CD14-positive monocyte (primary cell): ENCODE measurements around the gene CYP17A1. TPM values are rescaled to one million over a fixed set of nuclear protein-coding genes. Genes with fewer than 3 reads are reported as not detected.

Experiments
- DNase-seq, 3 donors: peaks; one replicate each; pipeline ENCODE4 v3.0.0-alpha.2; 2011 to 2022
- H2AFZ ChIP-seq: 2 replicates; pipeline ENCODE4 v1.6.0; 2012; ENCODE audit warnings: mild to moderate bottlenecking, low read depth, low read length, inconsistent platforms; ENCODE audit not compliant: insufficient read depth, poor library complexity, severe bottlenecking
- H3K27ac ChIP-seq, 2 donors: 1 replicate in 1 of 2; 2 replicates in 1 of 2; pipeline ENCODE4 v1.5.1; 2012 to 2013; ENCODE audit warnings: low read length in 2 of 2, control low read depth in 1 of 2, inconsistent platforms in 1 of 2, low read depth in 1 of 2, mild to moderate bottlenecking in 1 of 2
- H3K27me3 ChIP-seq, 2 donors: one replicate each; pipeline versions ENCODE4 v1.6.0 to v1.6.1; 2011 to 2013; ENCODE audit warnings: low read length in 2 of 2; ENCODE audit not compliant: control insufficient read depth in 2 of 2, insufficient read depth in 2 of 2
- H3K36me3 ChIP-seq, 2 donors: replicated peaks in 1 of 2; 1 replicate in 1 of 2; 2 replicates in 1 of 2; pipeline versions ENCODE4 v1.5.1 to v1.6.1; 2012 to 2013; ENCODE audit warnings: low read length in 2 of 2, control low read depth in 1 of 2, inconsistent platforms in 1 of 2, mild to moderate bottlenecking in 1 of 2; ENCODE audit not compliant: insufficient read depth in 2 of 2, control insufficient read depth in 1 of 2
- H3K4me1 ChIP-seq, 2 donors: 1 replicate in 1 of 2; 2 replicates in 1 of 2; pipeline versions ENCODE4 v1.5.1 to v1.6.1; 2012 to 2013; ENCODE audit warnings: low read length in 2 of 2, control low read depth in 1 of 2, inconsistent platforms in 1 of 2, mild to moderate bottlenecking in 1 of 2, moderate library complexity in 1 of 2; ENCODE audit not compliant: insufficient read depth in 2 of 2, control insufficient read depth in 1 of 2
- H3K4me2 ChIP-seq: replicated peaks from 2 replicates; pipeline ENCODE3; 2012; ENCODE audit warnings: low read length, moderate library complexity, mild to moderate bottlenecking; ENCODE audit not compliant: poor library complexity, severe bottlenecking; ENCODE audit errors: extremely low read depth
- H3K4me3 ChIP-seq, 3 experiments: fragments of 200-600 bp in 1 of 3; sonication (generic) in 1 of 3; replicated peaks in 1 of 3; 1 replicate in 2 of 3; 2 replicates in 1 of 3; pipeline ENCODE4 v1.5.1; 2011 to 2013; ENCODE audit warnings: low read length in 3 of 3, mild to moderate bottlenecking in 3 of 3, control low read depth in 2 of 3, low read depth in 2 of 3, inconsistent platforms in 1 of 3, moderate library complexity in 1 of 3
- H3K79me2 ChIP-seq: 2 replicates; pipeline ENCODE4 v1.6.0; 2012; ENCODE audit warnings: mild to moderate bottlenecking, control low read depth, inconsistent platforms, low read length, moderate library complexity; ENCODE audit not compliant: insufficient read depth
- H3K9ac ChIP-seq: 2 replicates; pipeline ENCODE4 v1.6.0; 2017; ENCODE audit warnings: low read length, mild to moderate bottlenecking; ENCODE audit not compliant: insufficient read depth, poor library complexity, severe bottlenecking
- H3K9me3 ChIP-seq, 2 donors: replicated peaks in 1 of 2; 1 replicate in 1 of 2; 2 replicates in 1 of 2; pipeline versions ENCODE4 v1.5.1 to v1.6.1; 2012 to 2013; ENCODE audit warnings: low read length in 2 of 2, control low read depth in 1 of 2; ENCODE audit not compliant: control insufficient read depth in 1 of 2, insufficient read depth in 1 of 2
- H4K20me1 ChIP-seq: 2 replicates; pipeline ENCODE4 v1.6.0; 2012; ENCODE audit warnings: mild to moderate bottlenecking, low read length, control low read depth, moderate library complexity; ENCODE audit not compliant: insufficient read depth
- H3K27ac Mint-ChIP-seq, 7 donors: one replicate each; pipeline ENCODE4 v1.8.0; 2020; ENCODE audit warnings: mild to moderate bottlenecking in 7 of 7, mixed read lengths in 7 of 7, moderate library complexity in 6 of 7, inconsistent platforms in 2 of 7
- H3K27me3 Mint-ChIP-seq, 3 donors: one replicate each; pipeline ENCODE4 v1.8.0; 2021 to 2022; ENCODE audit warnings: low read depth in 3 of 3, mild to moderate bottlenecking in 3 of 3, mixed read lengths in 3 of 3, moderate library complexity in 3 of 3, inconsistent platforms in 1 of 3
- H3K36me3 Mint-ChIP-seq, 2 donors: one replicate each; pipeline ENCODE4 v1.8.0; 2020; ENCODE audit warnings: mixed read lengths in 2 of 2, inconsistent platforms in 1 of 2, mild to moderate bottlenecking in 1 of 2
- H3K4me1 Mint-ChIP-seq: one replicate; pipeline ENCODE4 v1.8.0; 2020; ENCODE audit warnings: mild to moderate bottlenecking, mixed read lengths
- H3K4me3 Mint-ChIP-seq, 2 donors: one replicate each; pipeline ENCODE4 v1.8.0; 2020; ENCODE audit warnings: mild to moderate bottlenecking in 2 of 2, mixed read lengths in 2 of 2, moderate library complexity in 1 of 2
- H3K9me3 Mint-ChIP-seq, 7 donors: one replicate each; pipeline ENCODE4 v1.8.0; 2020 to 2022; ENCODE audit warnings: mixed read lengths in 7 of 7, mild to moderate bottlenecking in 6 of 7, moderate library complexity in 6 of 7, inconsistent platforms in 2 of 7
- CTCF ChIP-seq: fragments of 200-600 bp; IDR thresholded peaks from one replicate; pipeline ENCODE4 v1.8.0; 2022; ENCODE audit warnings: antibody characterized with exemption, mild to moderate bottlenecking
- WGBS: methylation state at CpG from one replicate; pipeline ENCODE4 v1.1.5; 2013; ENCODE audit warnings: missing lambda C conversion rate; ENCODE audit not compliant: insufficient coverage; 5-methylcytosine and 5-hydroxymethylcytosine counted together
- intact Hi-C, 2 donors: fragments of 100-400 bp; cut with micrococcal nuclease; formaldehyde crosslinking; loops; one replicate each; pipeline versions ENCODE4 v1.15.0 to v1.15.1; 2023
- polyA plus RNA-seq, 3 donors: library from polyadenylated mRNA; depleted of rRNA in 1 of 3; unstranded in 2 of 3; stranded (reverse) in 1 of 3; fragments of 300-500 nt in 2 of 3; fragments of >200 nt in 1 of 3; fragmentation: Illumina TruSeq in 2 of 3; gene quantifications; 1 replicate in 2 of 3; 2 replicates in 1 of 3; pipeline ENCODE4 v1.2.3, GENCODE V29; 2012 to 2021

CYP17A1 gene
- polyA plus RNA-seq, 3 donors = 0.04 TPM; not detected in 2

- Histone ChIP-seq H3K4me2 (no peak overlapping the region), H3K4me3 (no peak overlapping the region), H3K9ac (no peak overlapping the region), H3K36me3 (peaks cover 39 to 59% of the 10 kb centered on the region in 2 donors), H4K20me1 (no peaks in the 10 kb centered on the region), H3K4me1 (peaks cover 43 to 47% of the 10 kb centered on the region in 2 donors), H2AFZ (no peak overlapping the region), H3K79me2 (peaks cover 39% of the 10 kb centered on the region), H3K27me3 (no peaks in the 10 kb centered on the region), H3K27ac (peak overlapping the region in 1 of 2 donors; percentile 47), H3K9me3 (no peaks in the 10 kb centered on the region)
- Mint-ChIP-seq H3K9me3 (peaks cover 0 to 2% (median 0%) of the 10 kb centered on the region in 7 donors), H3K27ac (peak overlapping the region in 6 of 7 donors; percentile 13 to 90 (median 77)), H3K4me1 (peaks cover 54% of the 10 kb centered on the region), H3K4me3 (no peak overlapping the region), H3K27me3 (no peaks in the 10 kb centered on the region), H3K36me3 (peaks cover 60 to 74% of the 10 kb centered on the region in 2 donors)
- 100% methylated on average over 3 of the region's 10 CpGs for WGBS
- TF ChIP-seq CTCF = no peak
- intact Hi-C loops = loop anchor here in 1 of 2 donors (10.0 kb wide), 1 partner anchor 46 kb away; no protein-coding TSS in a partner anchor
- DNase-seq = no peak
These were observed 36.4 kb downstream of the CYP17A1 start for GRCh38 chr10:102800611-102801335.

GRCh38 chr10:102799691-102800471 is 37.3 kb downstream of the CYP17A1 start:
- no peak for TF ChIP-seq CTCF
- no peaks in the 10 kb centered on the region for H3K27me3 ChIP-seq
- no peak for DNase-seq
- Mint-ChIP-seq H3K4me1 (peaks cover 62% of the 10 kb centered on the region), H3K4me3 (no peak overlapping the region), H3K27ac (peak overlapping the region; percentile 19 to 78 (median 57)), H3K36me3 (peaks cover 55 to 67% of the 10 kb centered on the region in 2 donors), H3K27me3 (no peaks in the 10 kb centered on the region), H3K9me3 (peaks cover 0 to 2% (median 0%) of the 10 kb centered on the region in 7 donors)
- peak overlapping the region in 1 of 2 donors; percentile 47 for H3K27ac ChIP-seq
- H4K20me1 ChIP-seq = no peaks in the 10 kb centered on the region
- no peak overlapping the region for H3K4me2 ChIP-seq
- H3K4me1 ChIP-seq = peaks cover 52 to 56% of the 10 kb centered on the region in 2 donors
- no peak overlapping the region for H3K4me3 ChIP-seq
- no peaks in the 10 kb centered on the region for H3K9me3 ChIP-seq
- intact Hi-C loops = loop anchor here in 1 of 2 donors (10.0 kb wide), 1 partner anchor 45 kb away; no protein-coding TSS in a partner anchor
- 79% methylated on average over 4 of the region's 8 CpGs for WGBS
- no peak overlapping the region for H3K9ac ChIP-seq
- H2AFZ ChIP-seq = no peak overlapping the region
- peaks cover 42% of the 10 kb centered on the region for H3K79me2 ChIP-seq
- peaks cover 39 to 52% of the 10 kb centered on the region in 2 donors for H3K36me3 ChIP-seq
